ENCODE measurements around the gene RAB24.

Gene RAB24

DNA sequence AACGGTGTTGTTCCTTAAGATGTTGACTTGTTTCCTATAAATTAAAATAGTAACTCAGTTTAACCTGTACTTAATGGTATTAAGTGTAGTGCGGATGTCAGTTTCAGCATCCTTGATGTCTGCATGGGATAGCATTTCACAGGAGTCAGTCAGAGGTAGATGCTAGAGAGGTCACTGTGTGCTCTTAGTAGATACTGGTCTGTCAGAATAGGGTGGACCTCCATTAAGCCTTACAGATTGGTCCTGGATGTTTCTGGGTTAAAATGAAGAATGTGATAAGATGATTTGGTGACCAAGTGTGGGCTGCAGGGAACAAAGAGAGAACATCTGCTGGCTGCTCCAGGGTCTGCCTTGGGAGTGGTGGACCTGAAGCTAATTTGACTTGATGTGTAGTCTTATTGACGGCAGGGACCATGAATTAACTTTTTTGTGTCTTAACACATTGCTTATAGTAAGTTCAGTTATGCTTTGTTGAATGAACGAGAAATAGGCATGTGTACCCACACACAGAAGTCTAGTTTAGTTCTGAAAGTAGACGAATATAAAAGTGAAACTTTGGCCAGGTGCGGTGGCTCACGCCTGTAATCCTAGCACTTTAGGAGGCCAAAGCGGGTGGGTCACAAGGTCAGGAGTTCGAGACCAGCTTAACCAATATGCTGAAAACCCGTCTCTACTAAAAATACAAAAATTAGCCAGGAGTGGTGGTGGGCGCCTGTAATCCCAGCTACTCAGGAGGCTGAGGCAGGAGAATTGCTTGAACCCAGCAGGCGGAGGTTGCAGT is 12.5 kb downstream of the RAB24 start:
- TF ChIP-seq TAF1 (IDR thresholded peaks at IDR 0.05; ENCODE audit: borderline replicate concordance, insufficient read depth, low read length): no peak

DNA sequence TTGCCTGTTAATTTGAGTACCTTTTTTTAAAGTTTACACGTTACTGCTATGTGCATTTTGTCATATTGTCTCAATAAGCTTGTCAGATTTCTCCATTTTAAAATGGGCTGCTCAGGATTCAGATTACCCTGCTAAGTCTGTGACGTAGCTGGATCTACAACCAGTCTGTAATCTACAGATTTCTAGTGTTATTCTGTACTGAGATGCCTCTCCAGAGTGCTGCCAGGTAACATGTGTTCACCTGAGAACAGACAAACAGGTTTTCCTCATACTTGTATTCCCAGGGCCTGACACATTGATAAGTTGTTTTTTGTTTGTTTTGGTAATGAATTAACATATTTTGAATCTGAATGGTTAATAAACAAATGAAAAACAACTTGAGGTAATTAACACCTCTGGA is 15.3 kb downstream of the RAB24 start:
- TF ChIP-seq FOXP2 (optimal IDR thresholded peaks at IDR 0.05; ENCODE audit: borderline replicate concordance, extremely low read depth, extremely low read length, insufficient read depth) (no peak), POLR2AphosphoS5 (IDR thresholded peaks at IDR 0.05; ENCODE audit: low read depth, low read length) (no peak), SIN3A (IDR thresholded peaks at IDR 0.05; ENCODE audit: borderline replicate concordance, insufficient read depth, low read length) (no peak), TAF1 (IDR thresholded peaks at IDR 0.05; ENCODE audit: borderline replicate concordance, insufficient read depth, low read length) (no peak), REST (IDR thresholded peaks at IDR 0.05; ENCODE audit: insufficient read depth in 1 of 2, low read depth in 2 of 2, low read length in 2 of 2) (no peak)

DNA sequence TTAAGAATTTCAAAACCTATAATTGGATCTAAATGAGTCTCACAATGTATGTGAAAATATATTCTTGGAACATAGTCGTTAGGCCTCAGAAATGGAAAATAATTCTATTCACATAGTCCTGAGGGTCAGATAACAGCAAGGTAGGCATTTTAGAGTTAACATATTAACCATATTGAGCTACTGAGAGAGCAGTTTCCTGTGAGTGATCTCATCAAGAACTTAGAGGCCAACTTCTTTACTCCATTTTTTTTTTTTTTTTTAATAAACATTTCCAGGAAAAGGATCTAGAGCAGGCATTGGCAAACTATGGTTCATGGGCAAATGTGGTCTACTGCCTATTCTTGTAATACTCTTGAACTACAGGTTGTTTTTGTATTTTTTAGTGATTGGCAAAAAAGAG is 26.6 kb downstream of the RAB24 start:
- TF ChIP-seq POLR2AphosphoS5 (IDR thresholded peaks at IDR 0.05; ENCODE audit: low read depth, low read length) (no peak), REST (IDR thresholded peaks at IDR 0.05; ENCODE audit: insufficient read depth in 1 of 2, low read depth in 2 of 2, low read length in 2 of 2) (no peak), SIN3A (IDR thresholded peaks at IDR 0.05; ENCODE audit: borderline replicate concordance, insufficient read depth, low read length) (no peak), TAF1 (IDR thresholded peaks at IDR 0.05; ENCODE audit: borderline replicate concordance, insufficient read depth, low read length) (no peak), FOXP2 (optimal IDR thresholded peaks at IDR 0.05; ENCODE audit: borderline replicate concordance, extremely low read depth, extremely low read length, insufficient read depth) (no peak)

- TF ChIP-seq POLR2AphosphoS5 (IDR thresholded peaks at IDR 0.05; ENCODE audit: low read depth, low read length) (no peak), FOXP2 (optimal IDR thresholded peaks at IDR 0.05; ENCODE audit: borderline replicate concordance, extremely low read depth, extremely low read length, insufficient read depth) (no peak), SIN3A (IDR thresholded peaks at IDR 0.05; ENCODE audit: borderline replicate concordance, insufficient read depth, low read length) (no peak), REST (IDR thresholded peaks at IDR 0.05; ENCODE audit: insufficient read depth in 1 of 2, low read depth in 2 of 2, low read length in 2 of 2) (no peak), TAF1 (IDR thresholded peaks at IDR 0.05; ENCODE audit: borderline replicate concordance, insufficient read depth, low read length) (no peak)
Measured at GRCh38 chr5:177275883-177276282, 27.6 kb downstream of the RAB24 start.

DNA sequence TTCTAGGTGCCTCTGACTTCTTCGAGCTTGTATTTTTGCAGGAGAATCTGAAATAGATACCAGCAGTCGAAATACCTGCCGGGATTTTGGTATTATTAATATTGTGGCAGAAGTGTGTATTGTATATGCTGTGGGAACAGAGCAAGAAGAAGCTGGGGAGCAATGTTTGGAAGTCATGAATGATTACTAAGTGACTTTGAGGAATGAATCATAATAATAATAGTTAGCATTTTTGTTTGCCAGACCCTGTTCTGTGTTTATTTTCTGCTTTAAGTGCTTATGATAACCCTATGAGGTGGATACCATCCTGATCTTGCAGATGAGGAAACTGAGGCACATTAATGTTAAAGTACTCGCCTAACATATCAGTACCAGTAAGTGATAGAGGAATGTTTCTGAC is 32.4 kb downstream of the RAB24 start:
- TF ChIP-seq REST (IDR thresholded peaks at IDR 0.05; ENCODE audit: insufficient read depth in 1 of 2, low read depth in 2 of 2, low read length in 2 of 2): no peak
- TF ChIP-seq TAF1 (IDR thresholded peaks at IDR 0.05; ENCODE audit: borderline replicate concordance, insufficient read depth, low read length): no peak
- TF ChIP-seq SIN3A (IDR thresholded peaks at IDR 0.05; ENCODE audit: borderline replicate concordance, insufficient read depth, low read length): no peak
- no peak for TF ChIP-seq FOXP2 (optimal IDR thresholded peaks at IDR 0.05; ENCODE audit: borderline replicate concordance, extremely low read depth, extremely low read length, insufficient read depth)
- TF ChIP-seq POLR2AphosphoS5 (IDR thresholded peaks at IDR 0.05; ENCODE audit: low read depth, low read length): no peak

Data from PFSK-1 (cell line).